OCI-M2 (cell line): ENCODE data around the gene ALK.

ENCODE experiments used
- DNase-seq: peaks from one replicate; lab custom pipeline; 2025; ENCODE audit not compliant: unreplicated experiment; lab: John Stamatoyannopoulos, UW

Gene ALK

DNA sequence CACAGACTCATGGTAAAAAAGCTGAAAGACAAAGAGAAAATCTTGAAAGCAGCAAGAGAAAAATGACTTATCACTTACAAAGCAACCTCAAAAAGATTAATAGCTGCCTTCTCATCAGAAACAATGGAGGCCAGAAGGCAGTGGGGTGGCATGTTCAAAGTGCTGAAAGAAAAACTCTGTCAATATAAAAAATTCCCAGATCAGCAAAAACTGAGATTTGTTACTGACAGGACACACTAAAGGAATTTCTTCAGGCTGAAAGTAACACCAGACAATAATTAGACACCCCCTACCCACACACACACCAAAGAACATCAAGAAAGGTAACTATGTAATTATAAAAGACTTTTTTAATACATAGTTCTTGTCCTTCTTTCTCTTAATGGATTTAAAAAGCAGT lies 495.0 kb downstream of the ALK start:
- no peak for DNase-seq

DNA sequence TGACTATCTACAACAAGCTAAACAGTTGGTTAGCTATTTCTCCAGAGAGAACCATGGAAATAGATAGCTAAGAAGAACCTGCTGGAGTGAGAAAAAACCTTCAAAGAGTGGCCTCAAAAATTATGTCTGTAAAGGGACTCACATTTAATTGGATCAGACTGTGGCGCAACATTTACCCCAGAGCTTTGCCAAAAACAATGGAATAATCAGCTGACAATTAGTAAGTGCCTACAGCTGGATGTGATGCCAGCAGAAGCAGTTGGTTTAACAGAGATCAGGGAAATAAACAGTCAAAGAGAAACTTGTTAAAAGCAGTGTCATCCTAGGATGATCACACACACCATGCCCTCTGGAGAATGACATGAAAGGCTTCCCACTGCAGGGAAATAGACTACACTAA lies 495.5 kb downstream of the ALK start:
- no peak for DNase-seq

DNA sequence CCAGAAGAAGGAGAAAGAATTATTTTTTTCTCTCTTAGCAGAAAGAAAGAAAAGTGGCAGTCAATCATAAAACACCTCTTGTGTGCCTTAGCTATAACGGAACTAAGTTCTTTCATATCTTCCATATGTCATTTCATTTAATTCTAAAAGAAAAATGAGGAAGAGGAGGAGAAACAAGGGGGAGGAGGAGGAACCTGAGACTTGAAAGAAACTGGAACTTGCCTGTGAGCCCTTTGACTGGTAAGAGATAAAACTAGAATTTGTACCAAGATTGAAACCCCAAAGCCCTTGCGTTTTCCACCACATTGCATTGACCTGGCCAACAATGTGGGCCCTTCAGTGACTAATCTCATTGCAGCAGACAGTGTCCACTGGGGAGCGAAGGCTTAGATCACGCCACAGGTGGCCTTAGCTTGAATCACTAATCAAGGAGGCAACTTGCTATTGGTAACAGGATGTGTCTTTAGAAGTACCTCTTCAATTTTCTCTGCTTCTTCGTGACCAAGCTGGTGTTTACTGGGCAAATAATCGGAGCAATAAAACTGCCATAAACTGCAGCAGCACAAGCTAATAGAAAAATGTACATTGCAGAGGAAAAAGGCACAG lies 498.2 kb downstream of the ALK start:
- DNase-seq, result no peak

DNA sequence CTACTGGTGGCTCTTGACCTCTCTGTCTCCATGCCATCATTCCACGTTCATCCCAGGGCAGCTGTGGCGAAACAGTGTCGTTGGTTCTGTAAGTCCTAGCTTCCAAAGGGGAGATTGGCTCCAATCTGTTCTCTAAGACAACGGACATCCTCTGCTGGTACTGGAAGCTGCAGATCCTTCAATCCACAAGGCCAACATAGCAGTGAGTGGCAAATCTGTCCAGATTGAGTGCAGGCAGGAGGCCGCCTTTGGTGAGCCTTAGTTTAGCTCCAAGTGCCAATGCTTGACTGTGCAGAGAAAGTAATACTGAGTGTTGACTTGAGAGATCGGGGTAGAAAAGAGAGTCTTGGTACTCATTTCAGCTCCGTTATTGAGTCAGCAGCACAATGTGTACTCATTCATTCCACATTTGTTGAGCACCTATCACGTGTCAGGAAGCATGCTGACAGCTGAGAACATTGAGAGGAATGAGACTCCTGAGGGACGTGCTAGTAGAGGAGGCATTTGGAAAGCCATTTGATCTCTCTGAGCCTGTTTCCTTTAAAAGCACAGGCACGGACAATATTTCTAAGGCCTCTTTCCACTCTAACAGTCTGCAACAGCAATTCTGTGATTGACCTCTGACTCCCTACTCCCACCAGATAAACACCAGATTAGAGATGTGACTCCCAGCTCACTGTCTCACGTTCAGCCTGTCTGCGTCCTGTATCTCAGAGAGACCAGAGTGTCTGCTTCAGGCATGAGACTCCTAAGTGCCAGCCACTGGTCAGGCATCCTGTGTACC lies 500.2 kb downstream of the ALK start:
- no peak for DNase-seq

DNA sequence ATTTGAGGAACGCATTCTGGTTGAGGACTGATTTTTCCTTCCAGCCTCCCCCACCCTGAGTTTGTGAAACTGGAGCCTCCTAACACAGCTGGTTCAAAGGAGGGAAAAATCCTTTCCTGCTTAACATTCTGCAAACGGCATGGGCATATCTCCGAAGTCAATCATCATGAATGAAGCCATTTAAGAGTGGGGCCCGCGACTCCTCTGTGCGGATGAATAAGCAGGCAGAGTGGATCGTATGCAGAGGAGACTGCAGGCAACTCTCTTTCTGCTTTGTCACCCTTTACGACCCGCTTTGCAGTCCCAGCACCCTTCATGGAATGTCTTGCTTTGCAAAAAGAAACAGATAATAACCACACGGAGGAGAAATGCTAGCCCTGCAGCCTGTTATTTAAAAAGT lies 500.9 kb downstream of the ALK start:
- no peak for DNase-seq

DNA sequence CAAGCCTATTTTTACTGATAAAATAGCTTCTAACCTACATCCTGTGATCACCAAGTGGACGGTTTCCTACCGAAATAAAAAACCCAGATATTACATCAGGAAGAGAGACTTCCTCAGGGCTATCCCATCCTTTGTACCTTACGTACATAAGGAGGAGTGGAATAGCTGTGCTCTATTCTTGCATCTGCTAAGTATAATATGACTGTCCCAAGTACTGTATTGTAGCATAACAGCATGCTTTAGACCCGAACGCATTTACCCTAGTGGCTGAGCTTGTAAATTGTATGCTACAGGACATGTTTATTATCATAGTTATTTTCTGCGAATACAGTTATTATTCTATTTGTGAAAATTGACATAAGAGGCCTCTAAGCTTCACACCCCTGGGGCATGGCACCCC lies 503.8 kb downstream of the ALK start:
- no peak for DNase-seq

DNA sequence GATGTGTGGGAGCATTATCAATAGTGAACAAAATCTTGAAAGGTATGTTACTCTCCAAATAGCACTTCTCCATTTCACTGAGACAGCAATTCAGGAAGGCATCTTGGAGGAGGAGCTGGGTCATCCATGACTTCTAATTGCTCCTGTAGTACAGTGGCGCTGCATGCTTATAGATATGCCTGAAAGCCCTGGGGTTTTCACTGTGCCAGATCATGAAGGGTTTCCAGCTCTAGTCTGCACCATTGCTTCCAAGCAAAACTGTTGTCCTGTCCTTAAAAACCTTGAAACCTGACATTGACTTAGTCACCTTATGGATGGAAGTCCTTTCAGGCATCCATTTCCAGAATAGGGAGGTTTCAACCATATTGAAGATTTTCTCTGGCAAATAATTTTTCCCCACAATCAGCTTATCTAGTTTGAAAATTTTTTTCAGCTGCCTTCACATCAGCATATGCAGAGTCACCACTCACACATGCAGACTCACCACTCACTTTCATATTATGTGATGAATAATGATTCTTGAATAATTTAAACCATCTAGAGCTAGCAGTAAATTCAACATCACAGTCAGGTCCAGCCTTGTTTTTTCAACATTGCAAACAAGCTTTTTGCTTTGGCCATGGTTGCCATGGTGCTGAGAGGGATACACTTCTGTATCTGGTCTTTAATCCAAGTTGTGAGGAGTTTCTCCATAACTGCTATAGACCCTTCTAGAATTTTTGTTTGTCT lies 509.0 kb downstream of the ALK start:
- no peak for DNase-seq

DNA sequence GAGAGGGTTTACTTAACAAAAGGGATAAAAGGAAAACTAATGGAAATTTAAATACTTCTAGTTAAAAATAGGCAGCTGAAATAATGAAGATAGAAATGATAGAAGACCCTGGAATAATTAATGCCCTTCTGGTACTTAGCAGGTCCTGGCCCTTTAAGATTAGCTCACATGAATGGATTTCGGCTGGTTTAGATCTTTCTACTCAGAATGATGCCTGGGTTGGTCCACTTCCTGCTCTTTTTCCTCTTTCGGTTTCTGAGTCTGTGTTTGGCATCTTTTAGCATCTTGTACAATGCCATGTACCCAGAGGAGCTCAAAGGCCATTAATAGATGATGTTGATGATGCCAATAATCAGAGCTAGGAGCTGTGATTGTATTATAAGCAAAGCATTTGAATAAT lies 515.7 kb downstream of the ALK start:
- no peak for DNase-seq

DNA sequence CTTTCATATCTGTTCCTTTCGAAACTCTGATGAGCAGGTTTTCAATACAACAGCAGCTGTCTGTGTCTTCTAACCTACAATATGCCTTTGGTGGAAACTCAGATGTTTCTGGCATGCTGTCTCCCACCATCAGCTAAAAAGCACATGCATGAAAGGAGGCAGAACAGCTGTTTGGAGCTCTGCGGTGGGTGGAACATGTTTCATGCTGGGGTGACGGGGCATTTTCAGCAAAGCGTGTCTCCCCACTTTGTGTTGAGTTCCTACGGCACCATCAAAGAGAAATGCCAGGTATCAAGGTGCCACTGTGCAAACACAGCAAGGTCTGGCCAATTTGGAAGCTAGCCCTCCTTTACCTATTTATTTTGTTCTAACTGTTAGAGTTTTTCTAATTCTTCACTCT lies 516.1 kb downstream of the ALK start:
- no peak for DNase-seq

DNA sequence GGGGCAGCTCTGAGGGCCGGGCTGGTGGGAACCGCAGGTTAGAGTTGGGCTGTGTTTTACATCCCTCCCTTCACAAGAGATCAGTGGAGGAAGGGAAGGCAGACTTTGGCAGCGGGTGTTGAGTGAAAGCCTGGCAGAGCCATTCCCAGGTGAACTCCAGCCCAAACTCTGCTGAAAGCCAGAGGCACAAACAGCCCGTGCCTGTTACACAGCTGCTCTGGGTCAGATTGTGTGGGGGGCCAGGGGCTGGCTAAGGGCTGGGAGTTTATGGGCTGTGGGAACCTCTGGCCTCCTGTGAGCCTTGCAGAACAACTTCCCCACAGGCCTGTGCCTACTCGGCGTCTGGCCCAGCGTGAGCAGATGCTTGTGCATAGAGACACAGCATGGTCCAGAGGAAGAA lies 519.4 kb downstream of the ALK start:
- no peak for DNase-seq

DNA sequence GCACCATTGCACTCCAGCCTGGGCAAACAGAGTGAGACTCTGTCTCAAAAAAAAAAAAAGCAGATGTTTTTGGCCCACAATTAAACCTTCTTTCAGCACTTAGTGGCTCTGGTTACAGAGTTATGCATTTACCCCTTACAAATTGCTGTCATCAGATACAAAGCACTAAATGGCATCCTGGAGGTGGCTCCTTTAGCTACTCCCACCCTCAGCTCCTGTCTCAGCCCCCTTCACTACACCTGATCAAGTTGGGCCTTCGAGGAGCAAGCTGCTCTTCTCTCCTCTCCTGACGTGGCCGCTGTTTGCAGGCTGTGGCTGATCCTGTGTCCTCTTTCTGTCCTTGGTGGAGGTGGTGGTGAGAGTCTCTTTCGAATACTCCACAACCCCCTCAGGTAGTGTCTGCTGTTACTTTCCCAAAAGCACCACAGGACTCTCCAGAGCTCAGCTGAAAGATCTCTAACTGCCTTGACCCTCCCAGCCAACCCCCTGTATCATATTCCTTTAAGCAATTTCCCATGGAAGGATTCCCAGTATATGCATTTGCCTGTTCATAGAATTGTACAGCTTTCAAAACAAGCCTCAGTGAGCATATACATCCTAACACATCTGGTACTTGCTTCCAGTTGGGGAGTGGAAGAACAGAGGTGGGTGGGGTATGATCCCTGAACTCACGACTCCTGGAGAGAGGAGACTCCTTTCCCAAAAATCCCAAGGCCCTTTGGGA lies 520.3 kb downstream of the ALK start:
- no peak for DNase-seq

DNA sequence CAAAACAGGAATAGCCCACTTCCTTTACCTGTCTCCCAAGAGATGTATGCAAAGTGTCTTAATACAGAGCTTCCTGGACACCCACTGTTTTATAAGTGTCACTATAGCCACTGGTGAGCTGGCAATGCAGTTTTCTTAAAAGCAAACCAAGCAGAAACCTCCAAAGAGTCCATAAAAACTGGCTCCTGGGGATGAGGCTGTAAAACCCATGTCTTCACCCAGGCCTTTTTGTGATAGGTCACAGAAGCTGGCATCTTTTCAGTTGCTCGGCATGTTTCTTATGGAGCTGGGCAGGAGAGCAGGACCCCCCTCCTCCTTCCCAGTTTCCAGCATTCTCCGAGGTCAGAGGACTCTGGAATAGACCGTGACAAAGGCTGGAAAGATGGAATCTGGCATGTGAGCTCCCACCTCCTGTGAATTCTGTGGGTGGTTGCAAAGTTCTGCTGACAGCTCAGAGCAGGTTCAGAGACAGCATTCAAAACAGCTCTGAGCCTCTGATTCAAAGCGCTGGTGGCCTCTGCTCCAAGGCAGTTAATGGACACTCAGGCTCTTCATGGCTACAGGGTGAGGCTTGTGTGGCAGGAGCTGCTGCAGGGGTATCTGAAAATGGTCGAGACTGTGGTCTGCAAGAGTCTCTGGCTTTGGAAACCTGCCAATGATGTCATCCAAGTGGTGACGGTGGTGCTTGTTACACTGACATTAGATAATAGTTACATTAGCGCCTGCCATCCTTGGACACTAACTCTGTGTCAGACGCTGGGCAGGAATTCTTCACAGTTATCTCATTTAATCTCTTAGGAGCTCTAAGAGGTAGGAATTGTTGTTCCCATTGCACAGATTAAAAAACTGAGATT lies 522.8 kb downstream of the ALK start:
- no peak for DNase-seq

DNA sequence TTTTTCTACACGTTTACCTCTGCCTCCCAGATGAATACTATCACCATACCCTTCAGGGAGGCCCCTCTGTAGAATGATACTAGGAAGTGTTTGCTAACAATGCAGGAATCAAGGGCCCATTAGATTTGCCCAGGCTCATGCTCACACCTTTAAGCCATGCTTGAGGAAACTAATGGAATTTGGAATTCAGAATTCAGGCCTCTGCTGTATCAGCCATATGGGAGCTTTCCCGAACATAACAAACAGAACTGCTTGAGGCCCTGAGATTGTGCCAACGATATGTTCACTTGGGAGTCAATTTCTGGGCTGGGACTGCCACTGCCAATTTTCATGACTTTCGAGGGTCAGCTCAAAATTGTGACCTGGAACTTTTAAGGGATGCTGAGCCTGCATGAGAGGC lies 523.7 kb downstream of the ALK start:
- no peak for DNase-seq

DNA sequence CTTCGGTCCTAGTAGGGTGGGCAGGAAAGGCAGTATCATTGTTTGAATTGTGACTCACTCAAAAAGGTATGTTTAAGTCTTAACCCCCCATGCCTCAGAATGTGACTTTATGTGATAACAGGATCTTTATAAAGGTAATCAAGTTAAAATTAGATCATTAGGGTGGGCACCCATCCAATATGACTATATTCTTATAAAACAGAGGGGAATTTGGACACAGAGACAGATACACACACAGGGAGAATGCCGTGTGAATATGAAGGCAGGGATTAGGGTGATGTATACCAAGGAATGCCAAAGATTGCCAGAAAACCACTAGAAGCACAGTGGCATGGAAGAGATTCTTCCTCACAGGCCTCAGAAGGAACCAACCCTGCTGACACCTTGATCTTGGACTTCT lies 524.3 kb downstream of the ALK start:
- no peak for DNase-seq

DNA sequence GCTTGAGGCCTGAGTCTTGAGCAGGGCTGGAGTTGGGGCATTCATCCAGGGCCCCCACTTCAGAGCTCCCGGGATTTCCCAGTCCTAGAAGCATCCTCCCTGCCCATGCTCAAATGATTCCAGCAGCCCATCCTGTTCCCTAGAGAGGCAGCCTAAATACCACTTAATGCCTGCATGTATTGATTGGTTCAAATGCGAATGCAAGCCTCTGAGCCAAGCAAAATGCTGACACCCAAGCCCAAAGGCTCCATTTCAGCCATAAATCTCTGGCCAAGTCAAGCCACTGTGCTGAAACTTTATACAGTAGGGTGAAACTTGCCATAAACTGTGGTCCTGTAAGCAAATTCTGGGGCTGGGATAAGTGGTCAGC lies 526.4 kb downstream of the ALK start:
- no peak for DNase-seq

DNA sequence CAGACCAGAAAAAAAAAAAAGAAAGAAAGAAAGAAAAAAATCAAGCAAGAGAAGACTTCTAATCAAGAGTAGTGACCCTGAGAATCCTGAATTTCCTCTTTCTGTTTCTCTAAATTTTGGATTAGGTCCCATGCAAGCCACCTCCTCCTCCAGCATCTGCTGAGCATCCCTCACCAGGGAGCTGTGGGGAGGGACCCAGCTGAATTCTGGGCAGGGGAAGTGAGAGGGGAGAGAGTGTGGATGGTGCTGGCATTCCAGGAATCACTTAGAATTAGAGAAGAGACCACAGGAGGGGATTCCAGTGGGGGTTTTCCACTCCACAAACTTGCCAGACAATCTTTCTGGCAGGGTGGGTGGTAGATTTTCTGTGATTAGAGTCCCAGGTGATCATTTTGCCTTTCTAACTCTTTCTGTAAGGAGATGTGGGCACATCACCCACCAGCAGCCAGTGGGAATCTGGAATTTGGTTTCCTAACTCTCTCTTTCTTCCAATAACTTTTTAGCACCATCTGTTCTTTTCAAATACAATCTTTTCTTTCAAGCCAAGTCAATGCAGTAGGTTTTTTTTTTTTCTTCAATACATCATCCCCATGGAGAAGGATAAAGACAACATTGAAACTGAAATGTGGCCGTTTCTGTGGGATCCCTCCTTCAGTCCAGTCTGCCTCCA lies 526.9 kb downstream of the ALK start:
- DNase-seq, result no peak

DNA sequence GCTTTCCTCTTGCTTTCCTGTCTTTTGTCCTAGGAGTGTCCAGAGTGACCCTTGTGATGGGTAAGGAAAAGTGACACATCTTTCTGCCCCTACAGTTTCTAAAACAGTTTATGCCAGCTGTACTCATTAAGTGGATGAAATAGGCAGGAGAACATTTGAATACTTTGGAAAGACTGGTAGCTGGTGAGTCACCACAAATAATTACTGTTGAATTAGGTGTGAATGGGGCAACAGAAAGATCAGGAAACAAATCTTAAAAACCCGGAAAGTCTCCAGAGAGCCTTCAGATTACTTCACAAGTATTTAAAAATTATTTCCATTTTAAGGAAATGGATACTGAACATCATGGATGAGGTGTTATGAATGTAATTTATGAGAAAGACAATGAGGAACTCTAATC lies 527.7 kb downstream of the ALK start:
- no peak for DNase-seq

DNA sequence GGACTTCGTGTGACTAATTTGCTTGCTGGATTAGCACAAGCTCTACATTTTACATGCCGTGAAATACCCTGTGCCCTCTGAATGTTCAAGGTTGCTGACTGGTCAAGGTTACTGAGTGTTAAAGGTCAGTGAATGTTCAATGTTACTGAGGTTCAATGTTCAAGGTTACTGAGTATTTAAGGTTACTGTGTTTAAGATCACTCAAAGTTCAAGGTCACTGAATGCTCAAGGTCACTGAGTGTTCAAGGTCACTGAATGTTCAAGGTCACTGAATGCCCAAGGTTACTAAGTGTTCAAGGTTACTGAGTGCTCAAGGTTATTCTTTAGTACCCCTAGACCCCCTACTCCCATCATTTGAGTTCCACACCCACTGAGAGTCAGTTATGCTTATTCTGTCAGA lies 528.6 kb downstream of the ALK start:
- DNase-seq, result no peak

DNA sequence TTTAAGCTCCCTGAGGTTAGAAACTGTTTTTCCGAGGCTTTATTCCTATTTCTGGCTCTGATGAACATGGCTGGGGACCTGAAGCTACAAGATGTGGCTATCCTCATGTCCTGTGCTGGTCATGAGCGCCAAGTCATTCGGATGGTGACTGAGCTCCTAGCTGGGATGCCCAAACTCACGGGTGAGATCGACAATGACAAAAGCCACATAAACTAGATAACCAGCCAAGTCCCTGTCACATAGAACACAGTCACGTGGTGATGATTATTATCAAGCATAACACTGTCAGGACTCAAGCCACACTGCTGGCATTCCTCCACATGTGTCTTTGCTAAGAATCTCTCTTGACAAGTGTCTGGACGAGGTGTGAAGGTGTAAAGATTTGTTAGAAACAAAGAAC lies 531.2 kb downstream of the ALK start:
- no peak for DNase-seq

DNA sequence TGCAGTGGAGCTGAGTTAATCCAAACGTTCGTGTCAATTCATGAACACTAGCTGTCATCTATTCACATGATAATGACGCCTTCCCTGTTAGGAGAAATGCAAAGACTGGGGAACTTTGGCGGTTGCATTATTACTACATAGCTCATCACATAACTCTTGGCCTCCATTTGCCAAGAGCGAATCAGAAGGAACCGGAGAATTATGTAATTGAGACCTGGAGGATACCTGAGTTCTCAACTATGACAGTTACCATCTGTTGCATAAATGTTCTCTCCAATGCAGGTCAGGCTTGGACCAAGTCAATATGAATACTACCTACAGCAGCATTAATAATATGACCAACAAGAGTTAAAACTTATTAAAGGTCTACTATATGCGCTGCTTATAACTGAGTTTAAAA lies 531.7 kb downstream of the ALK start:
- DNase-seq, result no peak
